NCI-H2081 (cell line): ENCODE measurements around the gene POTEC.
"Not testable (repeated sequence)": the region's sequence is repeated elsewhere in the genome, so short reads cannot be mapped to it uniquely, and the experiment has no call there.

Experiments
- DNase-seq, 2 experiments: peaks; one replicate each; lab custom pipeline; 2025; lab: John Stamatoyannopoulos, UW

The POTEC gene

GRCh38 chr18:14543446-14543964, at the start of gene POTEC:
Gene POTEC (minus strand): TSS chr18:14543600. CDS start chr18:14543146, 454 bp downstream.
- not testable (repeated sequence) for DNase-seq

DNA sequence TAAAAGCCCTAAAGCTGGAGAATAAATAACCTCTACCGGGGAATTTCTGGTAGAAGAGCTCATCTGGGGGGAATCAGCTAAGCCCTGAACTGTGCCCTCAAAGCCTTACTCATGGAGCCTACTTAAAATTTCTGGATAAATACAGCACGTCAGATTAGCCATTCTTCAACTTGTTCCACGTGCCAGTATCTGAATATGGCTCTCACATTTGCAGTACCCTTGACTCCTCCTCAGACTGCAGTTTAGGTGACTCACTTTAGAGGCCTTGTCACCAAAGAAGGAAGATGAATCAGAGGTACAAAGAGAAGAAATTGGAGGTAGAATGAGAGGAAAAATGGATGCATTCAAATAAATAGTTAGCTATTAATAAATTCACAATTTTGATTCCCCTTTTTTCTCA, 34.6 kb upstream of the POTEC start:
- DNase-seq = no peak

DNA sequence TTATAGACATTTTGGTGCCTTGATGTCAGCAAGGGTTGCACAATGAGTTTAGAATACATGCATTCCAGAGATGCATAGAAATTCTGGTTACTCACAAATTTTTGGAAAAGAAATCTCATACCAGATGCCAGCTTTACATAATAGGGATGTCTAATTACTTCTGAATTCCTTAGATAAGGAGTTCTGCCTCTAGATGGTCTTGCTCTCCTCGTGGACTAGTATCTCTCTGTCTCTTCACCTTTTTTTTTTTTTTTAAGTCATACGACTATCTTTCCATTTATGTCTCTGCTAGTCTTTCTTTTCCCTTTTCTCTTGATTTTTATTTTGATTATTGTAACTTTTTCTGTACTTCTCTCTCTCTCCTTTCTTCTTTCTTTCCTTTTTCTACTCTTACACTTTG, 16.1 kb upstream of the POTEC start:
- DNase-seq = not testable (repeated sequence)

- DNase-seq = not testable (repeated sequence)
Measured at GRCh38 chr18:14531659-14532058, 11.7 kb downstream of the POTEC start.

- DNase-seq = not testable (repeated sequence)
Measured at GRCh38 chr18:14510707-14511106, 32.7 kb downstream of the POTEC start.

DNA sequence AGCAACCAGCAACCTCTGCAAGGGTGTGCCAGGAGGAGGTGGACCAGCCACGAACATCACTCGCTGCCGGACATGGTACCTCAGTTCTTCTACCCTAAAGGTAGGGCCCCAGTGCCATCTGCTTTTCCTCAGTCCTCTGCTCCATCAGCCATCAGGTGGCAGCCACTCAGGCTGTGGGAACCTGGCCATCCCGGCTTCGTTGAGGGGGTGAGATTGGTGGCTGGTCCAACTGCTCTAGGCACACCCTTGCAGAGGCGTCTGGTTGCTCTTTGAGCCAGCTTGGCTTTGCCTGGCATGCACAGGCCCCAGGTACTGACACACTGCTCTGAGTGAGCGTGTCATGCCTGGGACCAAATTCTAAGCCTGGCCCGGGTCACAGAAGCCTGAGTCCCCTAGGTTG, 39.7 kb downstream of the POTEC start:
- not testable (repeated sequence) for DNase-seq

- DNase-seq = not testable (repeated sequence)
Measured at GRCh38 chr18:14501894-14502293, 41.5 kb downstream of the POTEC start.

DNA sequence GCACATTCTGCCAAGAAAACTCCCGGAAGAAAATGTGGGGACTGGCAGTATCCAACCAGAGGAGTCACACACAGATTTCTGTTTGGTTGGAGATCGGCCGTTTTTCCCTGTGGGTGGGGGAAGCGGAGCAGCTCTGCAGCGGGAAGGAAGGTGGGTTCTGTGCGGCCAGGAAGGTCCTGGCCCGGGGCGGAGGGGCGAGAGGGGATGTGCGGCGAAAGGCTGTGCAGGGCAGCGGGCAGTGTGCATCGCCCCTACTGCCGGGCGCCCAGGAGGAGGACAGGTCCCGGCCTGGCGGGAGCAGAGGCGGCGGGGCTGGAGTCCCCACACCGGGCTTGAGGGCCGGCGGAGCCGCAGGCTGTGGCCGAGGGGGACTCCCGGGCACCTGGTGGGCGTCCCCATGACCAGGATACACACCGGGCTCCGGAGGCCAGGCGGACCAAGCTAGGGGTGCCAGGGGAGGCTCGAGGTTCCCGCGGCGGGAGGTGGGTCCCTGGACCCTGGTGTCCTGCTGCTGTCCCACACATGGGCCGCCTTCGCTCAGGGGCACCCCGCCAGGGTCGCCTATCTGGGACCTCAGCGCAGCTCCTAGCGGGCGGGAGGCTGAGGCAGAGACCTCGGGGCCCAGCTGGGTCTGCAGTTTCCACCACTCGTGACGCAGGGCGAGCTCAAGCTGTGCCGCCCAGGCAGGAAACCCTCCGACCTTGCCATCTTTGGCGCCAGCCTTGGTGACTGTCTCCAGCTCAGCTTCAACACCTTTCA, 54.0 kb downstream of the POTEC start:
- not testable (repeated sequence) for DNase-seq

GRCh38 chr18:14488789-14489188, 54.6 kb downstream of the POTEC start:
- DNase-seq = not testable (repeated sequence)

DNA sequence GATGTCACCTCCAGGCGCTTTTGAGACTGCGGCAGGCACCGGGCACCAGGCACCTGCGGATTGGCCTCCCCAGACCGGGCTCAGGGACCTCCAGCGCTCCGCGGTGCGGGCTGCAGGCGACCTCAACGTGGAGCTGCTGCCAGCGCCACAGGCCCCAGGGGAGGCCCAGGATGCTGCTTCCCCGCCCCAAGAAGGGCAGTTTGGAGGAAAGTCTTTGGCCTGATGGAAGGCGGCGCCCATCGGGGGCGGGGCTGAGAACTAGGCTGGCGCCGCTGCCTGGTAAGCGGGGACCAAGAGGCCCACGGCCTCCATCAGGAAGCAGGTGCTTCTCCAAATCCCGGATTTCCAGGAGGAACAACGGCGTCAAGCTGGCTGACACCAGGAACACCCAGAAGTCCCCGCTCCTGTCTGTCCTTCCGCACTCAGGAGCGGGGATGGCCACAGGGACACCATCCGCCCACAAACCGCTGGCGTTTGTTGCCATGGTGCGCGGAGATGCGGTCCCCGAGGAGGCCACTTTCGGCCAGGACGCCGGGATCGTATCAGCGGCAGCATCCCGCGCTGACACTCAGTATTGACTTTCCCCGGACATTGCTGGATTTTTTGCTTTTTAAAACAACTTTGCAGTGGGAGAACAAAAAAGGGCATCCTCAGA, 56.3 kb downstream of the POTEC start:
- not testable (repeated sequence) for DNase-seq

GRCh38 chr18:14479076-14479475, 64.3 kb downstream of the POTEC start:
- not testable (repeated sequence) for DNase-seq

DNA sequence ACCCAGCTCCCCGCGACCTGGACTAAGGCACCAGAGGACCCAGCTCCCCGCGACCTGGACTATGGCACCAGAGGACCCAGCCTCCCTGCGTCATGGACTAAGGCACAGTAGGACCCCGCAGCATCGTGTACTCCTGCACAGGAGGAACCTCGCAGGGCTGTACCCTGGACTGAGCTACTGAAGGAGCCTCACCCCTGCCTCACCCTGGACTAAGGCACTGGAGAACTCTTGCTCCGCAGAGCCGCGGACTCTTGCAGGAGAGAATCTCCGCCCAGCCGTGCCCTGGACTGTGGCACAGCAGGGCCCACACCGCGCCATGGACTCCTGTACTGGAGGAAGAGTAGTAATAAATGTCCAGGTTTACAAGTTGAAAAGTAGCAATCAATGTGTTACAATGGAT, 67.9 kb downstream of the POTEC start:
- DNase-seq = not testable (repeated sequence)

- DNase-seq = not testable (repeated sequence)
Measured at GRCh38 chr18:14474752-14475151, 68.6 kb downstream of the POTEC start.

DNA sequence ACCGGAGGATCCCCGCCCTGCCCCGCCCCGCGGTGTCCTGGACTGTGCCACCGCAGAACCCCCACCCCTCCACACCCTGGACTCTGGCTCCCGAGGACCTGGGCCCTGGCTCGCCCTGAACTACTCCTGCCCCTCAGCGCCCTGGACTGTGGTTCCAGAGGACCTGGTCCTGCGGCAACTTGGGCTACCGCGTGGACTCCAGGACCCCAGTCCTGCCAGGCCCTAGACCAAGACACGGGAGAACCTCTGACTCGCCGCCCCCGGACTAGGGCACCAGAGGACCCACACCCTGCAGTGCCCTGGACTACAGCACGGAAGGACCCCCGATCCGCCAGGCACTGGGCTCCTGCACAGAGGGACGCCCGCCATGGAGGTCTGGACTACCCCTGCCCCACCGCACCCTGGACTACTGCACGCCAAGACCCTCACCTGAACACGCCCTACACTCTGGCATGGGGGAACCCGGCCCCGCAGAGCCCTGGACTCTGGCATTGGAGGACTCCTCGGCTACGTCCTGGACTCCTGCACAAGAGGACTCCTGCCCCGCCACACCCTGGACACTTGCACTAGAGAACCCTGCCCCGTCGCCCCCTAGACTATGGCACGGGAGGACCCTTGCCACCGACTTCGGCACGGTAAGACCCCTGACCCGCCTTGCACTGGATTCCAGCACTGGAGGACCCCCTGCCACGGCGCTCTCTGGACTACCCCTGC, 69.2 kb downstream of the POTEC start:
- not testable (repeated sequence) for DNase-seq

DNA sequence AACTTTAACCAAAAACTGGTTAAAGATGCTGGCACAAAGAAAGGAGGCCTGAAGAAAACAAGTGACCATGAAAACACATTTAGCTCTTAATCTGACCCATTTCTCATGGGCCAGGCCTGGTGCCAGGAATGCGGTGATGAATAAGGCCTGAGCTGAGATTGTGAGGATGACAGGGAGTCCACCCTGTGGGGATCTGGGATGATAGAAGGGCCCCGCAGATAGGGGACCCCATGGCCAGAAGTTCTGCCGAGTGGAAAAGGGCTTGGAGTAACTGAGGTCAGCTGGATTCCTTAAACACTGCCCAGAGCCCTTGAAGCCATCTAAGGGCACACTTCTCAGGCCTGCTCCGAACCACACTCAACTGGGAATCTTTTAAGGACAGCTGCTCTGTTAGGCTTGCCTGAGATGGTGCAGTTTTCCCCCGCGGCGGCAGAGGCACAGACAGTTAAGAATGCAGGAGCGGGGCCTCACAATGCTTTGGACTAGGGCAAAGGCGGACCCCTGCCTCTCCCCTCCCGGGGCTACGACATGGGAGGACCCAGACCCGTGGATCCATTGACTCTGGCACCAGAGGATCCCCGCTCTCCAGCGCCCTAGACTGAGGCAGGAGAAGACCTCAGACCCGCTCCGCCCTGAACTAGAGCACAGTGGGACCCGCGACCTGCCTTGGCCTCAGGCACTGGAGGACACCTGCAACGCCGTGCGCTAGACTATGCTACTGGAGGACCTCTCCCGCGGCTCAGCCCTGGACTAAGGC, 70.0 kb downstream of the POTEC start:
- not testable (repeated sequence) for DNase-seq

DNA sequence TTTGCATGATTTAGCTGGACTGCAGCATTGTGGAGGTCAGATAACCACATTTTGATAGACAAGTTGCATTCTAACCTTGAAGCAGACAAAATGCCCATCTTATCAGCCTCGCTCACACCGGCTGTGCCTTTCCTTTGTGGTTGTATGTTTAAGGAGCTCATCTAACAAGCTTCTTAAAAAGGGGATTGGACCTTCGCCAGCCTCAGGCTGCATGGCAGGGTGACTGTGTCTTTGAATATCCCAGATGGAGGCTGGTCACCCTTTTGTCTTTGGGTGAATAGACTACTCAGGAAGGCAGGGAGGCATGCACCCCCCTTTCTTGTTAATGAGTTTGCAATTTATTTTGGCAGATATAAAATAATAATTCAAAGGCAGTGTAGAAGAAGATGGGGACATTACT, 72.1 kb downstream of the POTEC start:
- not testable (repeated sequence) for DNase-seq

DNA sequence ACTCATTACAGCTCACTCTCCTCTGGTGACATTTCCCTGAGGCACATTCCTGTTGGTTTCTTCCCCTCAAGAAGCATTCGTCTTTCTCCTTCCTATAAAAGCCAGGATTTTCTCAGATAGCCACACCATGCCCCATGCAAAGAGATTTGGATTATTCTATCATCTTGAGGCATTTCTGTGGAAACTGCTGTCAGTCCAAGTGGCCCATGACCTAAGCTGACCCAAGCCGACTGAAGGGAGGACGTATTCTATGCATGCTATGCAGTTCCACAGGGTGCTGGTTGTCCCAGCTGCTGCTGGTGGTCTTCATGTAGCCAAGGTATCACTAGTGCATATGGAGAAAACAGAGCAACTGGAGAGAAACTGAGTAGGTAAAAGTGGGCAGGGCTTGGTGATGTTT, 73.0 kb downstream of the POTEC start:
- not testable (repeated sequence) for DNase-seq

- DNase-seq = not testable (repeated sequence)
Measured at GRCh38 chr18:14470046-14470445, 73.4 kb downstream of the POTEC start.

DNA sequence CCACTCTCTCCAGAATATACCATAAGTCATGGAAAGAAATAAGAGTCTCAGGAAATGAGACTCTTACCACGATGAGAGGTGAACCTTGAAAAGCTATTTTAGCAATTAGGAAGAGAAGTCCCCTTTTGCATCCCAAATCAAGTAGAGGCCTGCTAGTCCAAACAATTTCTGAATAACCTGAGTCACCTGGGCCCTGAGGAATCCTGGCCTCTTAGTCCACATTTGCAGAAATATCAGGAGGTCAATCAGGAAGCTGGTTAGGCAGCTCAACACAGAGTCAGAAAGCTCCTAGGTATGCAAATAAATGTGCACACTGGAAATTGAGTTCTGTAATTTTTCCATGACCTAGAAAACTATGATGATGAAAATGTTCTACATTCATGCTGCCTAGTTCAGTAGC, 77.4 kb downstream of the POTEC start:
- not testable (repeated sequence) for DNase-seq
